Panc1 (cell line): Measurements from ENCODE around the gene TMEM238L. TPM values are rescaled to one million over a fixed set of nuclear protein-coding genes. Genes with fewer than 3 reads are reported as not detected.

Experiments used
- ATAC-seq: fragments of 200-7000 bp; cut with Tn5 transposase; 2 replicates; pipeline ENCODE4 v1.9.1; 2020; ENCODE audit warnings: mild to moderate bottlenecking, moderate library complexity
- BruUV-seq: library from RNA; stranded (reverse); fragments of 400-500 nt; replicated peaks from 2 replicates; lab custom pipeline; 2021; lab: Mats Ljungman, UMichigan
- CTCF ChIA-PET: fragments of 300-600 bp; sonication (Branson Sonifier 250); formaldehyde crosslinking; loops from one replicate; lab custom pipeline; 2022; ENCODE audit warnings: antibody characterized with exemption; lab: Charles Lee
- POLR2A ChIA-PET: fragments of 300-600 bp; sonication (Branson Sonifier 250); formaldehyde crosslinking; loops from one replicate; lab custom pipeline; 2022; ENCODE audit warnings: antibody characterized with exemption; lab: Charles Lee
- DNase-seq: peaks from one replicate; pipeline ENCODE4 v3.0.0-alpha.2; 2010; ENCODE audit warnings: low read depth, low spot score
- H3K27ac ChIP-seq: 2 replicates; pipeline ENCODE4 v1.5.1; 2011; ENCODE audit warnings: mild to moderate bottlenecking, low read length, inconsistent platforms
- H3K27me3 ChIP-seq: fragments of 200-500 bp; sonication (Bioruptor generic); 2 replicates; pipeline ENCODE4 v1.6.0; 2014; ENCODE audit warnings: low read length, inconsistent platforms; ENCODE audit not compliant: control insufficient read depth, insufficient read depth
- H3K36me3 ChIP-seq: fragments of 200-500 bp; sonication (Bioruptor generic); 2 replicates; pipeline ENCODE4 v1.5.1; 2014; ENCODE audit warnings: inconsistent platforms, mild to moderate bottlenecking, low read length, moderate library complexity; ENCODE audit not compliant: control insufficient read depth, insufficient read depth
- H3K4me1 ChIP-seq: 2 replicates; pipeline ENCODE4 v1.5.1; 2011; ENCODE audit warnings: inconsistent platforms, mild to moderate bottlenecking, low read length, moderate library complexity; ENCODE audit not compliant: control insufficient read depth, insufficient read depth
- H3K4me3 ChIP-seq, 2 experiments: 2 replicates each; pipeline ENCODE4 v1.5.1; 2011 to 2012; ENCODE audit warnings: low read depth in 2 of 2, low read length in 2 of 2, mild to moderate bottlenecking in 2 of 2, inconsistent platforms in 1 of 2, moderate library complexity in 1 of 2
- H3K9me3 ChIP-seq: fragments of 200-500 bp; sonication (Bioruptor generic); 2 replicates; pipeline ENCODE4 v1.5.1; 2014; ENCODE audit warnings: low read depth, mild to moderate bottlenecking, inconsistent platforms, low read length, moderate library complexity; ENCODE audit not compliant: control insufficient read depth, insufficient read depth
- POLR2AphosphoS5 ChIP-seq: IDR thresholded peaks from 2 replicates; pipeline ENCODE4 v1.6.1; 2012; ENCODE audit warnings: mild to moderate bottlenecking, low read depth, low read length, moderate library complexity
- SIN3A ChIP-seq: IDR thresholded peaks from 2 replicates; pipeline ENCODE4 v1.6.1; 2012; ENCODE audit warnings: low read depth, mild to moderate bottlenecking, low read length, moderate library complexity, borderline replicate concordance; ENCODE audit not compliant: insufficient read depth
- TCF7L2 ChIP-seq: IDR thresholded peaks from 2 replicates; pipeline ENCODE4 v1.6.1; 2011; ENCODE audit warnings: mild to moderate bottlenecking, low read depth, low read length, inconsistent platforms
- in situ Hi-C: cut with HindIII; loops from 2 replicates; pipeline ENCODE4 v1.10.0; 2016; ENCODE audit warnings: low sequenced_read_pairs, low pct_unique_long_range_greater_than_20kb
- intact Hi-C: fragments of 100-400 bp; cut with micrococcal nuclease; formaldehyde crosslinking; loops from one replicate; pipeline ENCODE4 v1.10.0; 2022; ENCODE audit not compliant: unreplicated experiment
- total RNA-seq: library from RNA; stranded (reverse); gene quantifications from one replicate; pipeline ENCODE4 v1.2.1, GENCODE V29; 2021; ENCODE audit not compliant: unreplicated experiment
- TF ChIP-seq, protein P1 (sequence below): fragments of 450-650 bp; IDR thresholded peaks from 2 replicates; pipeline ENCODE4 v1.5.1; 2017; ENCODE audit warnings: mild to moderate bottlenecking
- TF ChIP-seq, protein P2 (sequence below), 2 experiments: IDR thresholded peaks; 2 replicates each; pipeline ENCODE4 v1.6.1; 2011 to 2012; ENCODE audit warnings: low read depth in 2 of 2, control low read depth in 1 of 2, low read length in 1 of 2, mild to moderate bottlenecking in 1 of 2, moderate library complexity in 1 of 2; ENCODE audit not compliant: insufficient read depth in 1 of 2

Gene TMEM238L
- total RNA-seq, 1 experiment from 2014 or later: not detected

DNA sequence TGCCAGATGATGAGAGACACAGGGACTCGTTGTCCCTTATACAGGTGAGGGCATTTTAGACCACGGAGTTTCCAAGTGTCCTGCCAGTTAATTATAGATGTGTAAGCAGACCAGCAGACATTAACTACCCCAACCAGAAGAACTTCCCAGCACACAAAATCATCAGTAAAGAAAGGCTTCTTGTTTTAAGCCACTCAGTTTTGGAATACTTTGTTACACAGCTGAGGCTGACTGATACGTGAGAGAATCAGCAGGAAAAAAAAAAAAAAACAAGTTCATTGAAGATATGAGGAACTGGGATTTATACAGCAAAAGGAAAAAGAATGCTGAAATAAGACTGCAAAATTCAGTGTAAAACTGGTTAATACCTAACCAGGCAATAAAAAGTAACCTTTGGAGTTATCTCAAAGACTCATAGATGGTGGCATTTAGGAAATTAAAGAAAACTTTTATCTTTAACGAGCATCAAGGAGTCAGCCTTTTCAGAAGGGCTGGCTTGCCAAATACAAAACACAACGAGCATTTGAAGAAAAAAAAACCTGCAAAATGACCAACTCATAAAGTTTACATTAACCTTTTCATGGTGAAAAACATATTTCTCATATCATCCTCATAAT lies 28.1 kb downstream of the TMEM238L start:
- Histone ChIP-seq H3K27me3 (no peaks in the 10 kb centered on the region), H3K9me3 (no peaks in the 10 kb centered on the region), H3K4me1 (no peaks in the 10 kb centered on the region), H3K4me3 (no peak overlapping the region), H3K27ac (no peak overlapping the region), H3K36me3 (no peaks in the 10 kb centered on the region)
- no peak for DNase-seq
- in situ Hi-C loops (no loop called here), intact Hi-C loops (no loop called here)
- TF ChIP-seq POLR2AphosphoS5 (no peak), TCF7L2 (no peak)
- TF ChIP-seq, protein P1, sequence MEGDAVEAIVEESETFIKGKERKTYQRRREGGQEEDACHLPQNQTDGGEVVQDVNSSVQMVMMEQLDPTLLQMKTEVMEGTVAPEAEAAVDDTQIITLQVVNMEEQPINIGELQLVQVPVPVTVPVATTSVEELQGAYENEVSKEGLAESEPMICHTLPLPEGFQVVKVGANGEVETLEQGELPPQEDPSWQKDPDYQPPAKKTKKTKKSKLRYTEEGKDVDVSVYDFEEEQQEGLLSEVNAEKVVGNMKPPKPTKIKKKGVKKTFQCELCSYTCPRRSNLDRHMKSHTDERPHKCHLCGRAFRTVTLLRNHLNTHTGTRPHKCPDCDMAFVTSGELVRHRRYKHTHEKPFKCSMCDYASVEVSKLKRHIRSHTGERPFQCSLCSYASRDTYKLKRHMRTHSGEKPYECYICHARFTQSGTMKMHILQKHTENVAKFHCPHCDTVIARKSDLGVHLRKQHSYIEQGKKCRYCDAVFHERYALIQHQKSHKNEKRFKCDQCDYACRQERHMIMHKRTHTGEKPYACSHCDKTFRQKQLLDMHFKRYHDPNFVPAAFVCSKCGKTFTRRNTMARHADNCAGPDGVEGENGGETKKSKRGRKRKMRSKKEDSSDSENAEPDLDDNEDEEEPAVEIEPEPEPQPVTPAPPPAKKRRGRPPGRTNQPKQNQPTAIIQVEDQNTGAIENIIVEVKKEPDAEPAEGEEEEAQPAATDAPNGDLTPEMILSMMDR: no peak
- BruUV-seq: no TSS peak
- POLR2A ChIA-PET: no interaction called here
- ATAC-seq: no peak
- CTCF ChIA-PET: no interaction called here

DNA sequence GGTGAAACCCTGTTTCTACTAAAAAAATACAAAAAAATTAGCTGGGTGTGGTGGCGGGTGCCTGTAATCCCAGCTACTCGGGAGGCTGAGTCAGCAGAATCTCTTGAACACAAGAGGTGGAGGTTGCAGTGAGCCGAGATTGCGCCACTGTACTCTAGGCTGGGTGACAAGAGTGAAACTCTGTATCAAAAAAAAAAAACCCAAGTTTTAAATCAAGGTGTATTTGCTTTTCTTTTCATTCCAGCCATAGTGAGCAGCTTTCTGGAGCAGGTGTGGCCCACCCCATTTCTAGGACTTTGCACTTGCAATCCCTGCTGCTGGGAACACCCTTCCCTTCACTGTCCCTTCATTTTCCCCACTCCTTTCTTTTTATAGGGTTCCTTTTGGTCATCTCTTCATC lies 28.8 kb downstream of the TMEM238L start:
- no peaks in the 10 kb centered on the region for H3K9me3 ChIP-seq
- in situ Hi-C loops (no loop called here), intact Hi-C loops (no loop called here)
- no peak overlapping the region for H3K27ac ChIP-seq
- no peaks in the 10 kb centered on the region for H3K36me3 ChIP-seq
- no peak for ATAC-seq
- CTCF ChIA-PET: no interaction called here
- TF ChIP-seq, protein P2, sequence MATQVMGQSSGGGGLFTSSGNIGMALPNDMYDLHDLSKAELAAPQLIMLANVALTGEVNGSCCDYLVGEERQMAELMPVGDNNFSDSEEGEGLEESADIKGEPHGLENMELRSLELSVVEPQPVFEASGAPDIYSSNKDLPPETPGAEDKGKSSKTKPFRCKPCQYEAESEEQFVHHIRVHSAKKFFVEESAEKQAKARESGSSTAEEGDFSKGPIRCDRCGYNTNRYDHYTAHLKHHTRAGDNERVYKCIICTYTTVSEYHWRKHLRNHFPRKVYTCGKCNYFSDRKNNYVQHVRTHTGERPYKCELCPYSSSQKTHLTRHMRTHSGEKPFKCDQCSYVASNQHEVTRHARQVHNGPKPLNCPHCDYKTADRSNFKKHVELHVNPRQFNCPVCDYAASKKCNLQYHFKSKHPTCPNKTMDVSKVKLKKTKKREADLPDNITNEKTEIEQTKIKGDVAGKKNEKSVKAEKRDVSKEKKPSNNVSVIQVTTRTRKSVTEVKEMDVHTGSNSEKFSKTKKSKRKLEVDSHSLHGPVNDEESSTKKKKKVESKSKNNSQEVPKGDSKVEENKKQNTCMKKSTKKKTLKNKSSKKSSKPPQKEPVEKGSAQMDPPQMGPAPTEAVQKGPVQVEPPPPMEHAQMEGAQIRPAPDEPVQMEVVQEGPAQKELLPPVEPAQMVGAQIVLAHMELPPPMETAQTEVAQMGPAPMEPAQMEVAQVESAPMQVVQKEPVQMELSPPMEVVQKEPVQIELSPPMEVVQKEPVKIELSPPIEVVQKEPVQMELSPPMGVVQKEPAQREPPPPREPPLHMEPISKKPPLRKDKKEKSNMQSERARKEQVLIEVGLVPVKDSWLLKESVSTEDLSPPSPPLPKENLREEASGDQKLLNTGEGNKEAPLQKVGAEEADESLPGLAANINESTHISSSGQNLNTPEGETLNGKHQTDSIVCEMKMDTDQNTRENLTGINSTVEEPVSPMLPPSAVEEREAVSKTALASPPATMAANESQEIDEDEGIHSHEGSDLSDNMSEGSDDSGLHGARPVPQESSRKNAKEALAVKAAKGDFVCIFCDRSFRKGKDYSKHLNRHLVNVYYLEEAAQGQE (IDR thresholded peaks at IDR 0.05; ENCODE audit: insufficient read depth in 1 of 2, low read depth in 2 of 2, low read length in 1 of 2): no peak
- no peak for TF ChIP-seq POLR2AphosphoS5
- H3K27me3 ChIP-seq: no peaks in the 10 kb centered on the region
- BruUV-seq: no TSS peak
- POLR2A ChIA-PET: no interaction called here
- no peak overlapping the region for H3K4me3 ChIP-seq
- no peak for DNase-seq
- H3K4me1 ChIP-seq: no peaks in the 10 kb centered on the region

DNA sequence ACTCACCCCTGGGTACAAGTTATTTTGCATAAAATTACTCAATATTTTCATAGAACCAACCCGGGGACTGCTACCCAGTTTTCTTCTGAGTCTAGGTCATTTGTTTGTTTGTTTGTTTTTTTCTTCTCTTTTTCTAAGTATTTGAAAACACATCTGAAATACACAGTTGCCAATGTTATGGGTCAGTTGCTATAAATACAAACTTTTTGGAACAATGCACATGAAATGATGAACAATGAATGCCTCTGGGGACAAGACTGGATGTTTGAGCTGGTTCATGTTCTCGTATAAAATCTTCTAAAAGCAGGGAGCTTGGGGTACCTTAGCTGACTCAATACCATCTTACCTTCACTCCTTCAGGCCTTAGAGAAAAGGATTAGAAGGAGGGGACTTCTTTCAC lies 30.5 kb downstream of the TMEM238L start:
- in situ Hi-C loops: no loop called here
- no peak for DNase-seq
- CTCF ChIA-PET: interaction anchor here (0.5 kb wide), 1 partner anchor 44 kb away, joined by 4 read pairs; the partner anchor contains the start of gene TMEM220
- Histone ChIP-seq H3K27me3 (no peaks in the 10 kb centered on the region), H3K4me3 (no peak overlapping the region), H3K36me3 (no peaks in the 10 kb centered on the region), H3K4me1 (no peaks in the 10 kb centered on the region), H3K27ac (no peak overlapping the region), H3K9me3 (no peaks in the 10 kb centered on the region)
- BruUV-seq: no TSS peak
- intact Hi-C loops: no loop called here
- no peak for ATAC-seq
- TF ChIP-seq, protein P2 (IDR thresholded peaks at IDR 0.05; ENCODE audit: insufficient read depth in 1 of 2, low read depth in 2 of 2, low read length in 1 of 2): no peak
- TF ChIP-seq POLR2AphosphoS5: no peak
- no peak for TF ChIP-seq SIN3A
- TF ChIP-seq TCF7L2: no peak
- TF ChIP-seq, protein P1: no peak
- POLR2A ChIA-PET: no interaction called here
